KMS-11 (cell line): Measurements from ENCODE around the gene PLN.

ENCODE experiments used
- H2AFZ ChIP-seq: fragments of 200-600 bp; sonication (generic); 2 replicates; pipeline ENCODE4 v1.6.1; 2016; ENCODE audit warnings: antibody characterized with exemption, mixed run types, low read depth
- H3K27ac ChIP-seq: fragments of 200-600 bp; sonication (generic); 2 replicates; pipeline ENCODE4 v1.6.1; 2016; ENCODE audit warnings: mild to moderate bottlenecking, mixed run types
- H3K27me3 ChIP-seq: fragments of 200-600 bp; sonication (generic); 2 replicates; pipeline ENCODE4 v1.6.1; 2017; ENCODE audit warnings: mild to moderate bottlenecking, low read depth, mixed run types, moderate library complexity; ENCODE audit not compliant: insufficient read depth
- H3K36me3 ChIP-seq: fragments of 200-600 bp; sonication (generic); 2 replicates; pipeline ENCODE4 v1.6.1; 2017; ENCODE audit warnings: mild to moderate bottlenecking, mixed run types; ENCODE audit not compliant: insufficient read depth
- H3K4me1 ChIP-seq: fragments of 200-600 bp; sonication (generic); 2 replicates; pipeline ENCODE4 v1.6.1; 2016; ENCODE audit warnings: mild to moderate bottlenecking, low read depth, mixed run types; ENCODE audit not compliant: poor library complexity, severe bottlenecking
- H3K4me2 ChIP-seq: fragments of 200-600 bp; sonication (generic); 2 replicates; pipeline ENCODE4 v1.7.0; 2016; ENCODE audit warnings: mild to moderate bottlenecking, mixed run types
- H3K4me3 ChIP-seq: fragments of 200-600 bp; sonication (generic); IDR thresholded peaks from 2 replicates; pipeline ENCODE4 v1.6.1; 2017; ENCODE audit warnings: low read depth, low read length, mixed read lengths; ENCODE audit not compliant: insufficient read depth
- H3K79me2 ChIP-seq: fragments of 200-600 bp; sonication (generic); 2 replicates; pipeline ENCODE4 v1.6.1; 2016; ENCODE audit warnings: low read depth, mixed run types; ENCODE audit not compliant: insufficient read depth
- H3K9ac ChIP-seq: fragments of 200-600 bp; sonication (generic); 2 replicates; pipeline ENCODE4 v1.6.1; 2016; ENCODE audit warnings: mild to moderate bottlenecking, mixed run types
- H4K20me1 ChIP-seq: fragments of 200-600 bp; sonication (generic); 2 replicates; pipeline ENCODE4 v1.6.1; 2016; ENCODE audit warnings: mild to moderate bottlenecking, mixed run types; ENCODE audit not compliant: insufficient read depth
- TF ChIP-seq, protein P1 (sequence below): fragments of 200-600 bp; sonication (generic); conservative IDR thresholded peaks from 2 replicates; pipeline ENCODE4 v1.6.1; 2017; ENCODE audit warnings: low read depth, mild to moderate bottlenecking, antibody characterized with exemption, low read length, moderate library complexity, mixed read lengths

PLN gene

GRCh38 chr6:118522422-118522821 is 25.7 kb upstream of the PLN start:
- TF ChIP-seq, protein P1, sequence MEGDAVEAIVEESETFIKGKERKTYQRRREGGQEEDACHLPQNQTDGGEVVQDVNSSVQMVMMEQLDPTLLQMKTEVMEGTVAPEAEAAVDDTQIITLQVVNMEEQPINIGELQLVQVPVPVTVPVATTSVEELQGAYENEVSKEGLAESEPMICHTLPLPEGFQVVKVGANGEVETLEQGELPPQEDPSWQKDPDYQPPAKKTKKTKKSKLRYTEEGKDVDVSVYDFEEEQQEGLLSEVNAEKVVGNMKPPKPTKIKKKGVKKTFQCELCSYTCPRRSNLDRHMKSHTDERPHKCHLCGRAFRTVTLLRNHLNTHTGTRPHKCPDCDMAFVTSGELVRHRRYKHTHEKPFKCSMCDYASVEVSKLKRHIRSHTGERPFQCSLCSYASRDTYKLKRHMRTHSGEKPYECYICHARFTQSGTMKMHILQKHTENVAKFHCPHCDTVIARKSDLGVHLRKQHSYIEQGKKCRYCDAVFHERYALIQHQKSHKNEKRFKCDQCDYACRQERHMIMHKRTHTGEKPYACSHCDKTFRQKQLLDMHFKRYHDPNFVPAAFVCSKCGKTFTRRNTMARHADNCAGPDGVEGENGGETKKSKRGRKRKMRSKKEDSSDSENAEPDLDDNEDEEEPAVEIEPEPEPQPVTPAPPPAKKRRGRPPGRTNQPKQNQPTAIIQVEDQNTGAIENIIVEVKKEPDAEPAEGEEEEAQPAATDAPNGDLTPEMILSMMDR = no peak
- Histone ChIP-seq H3K4me2 (no peak overlapping the region), H3K4me1 (no peaks in the 10 kb centered on the region), H2AFZ (no peak overlapping the region), H3K27ac (no peak overlapping the region), H3K79me2 (no peaks in the 10 kb centered on the region), H3K27me3 (no peaks in the 10 kb centered on the region), H3K36me3 (no peaks in the 10 kb centered on the region), H3K9ac (no peak overlapping the region), H3K4me3 (no peak overlapping the region), H4K20me1 (no peaks in the 10 kb centered on the region)

GRCh38 chr6:118523216-118523615 is 24.9 kb upstream of the PLN start:
- TF ChIP-seq, protein P1 = no peak
- H3K27ac ChIP-seq = no peak overlapping the region
- no peak overlapping the region for H2AFZ ChIP-seq
- H3K4me2 ChIP-seq = no peak overlapping the region
- H3K4me3 ChIP-seq = no peak overlapping the region
- H3K36me3 ChIP-seq = no peaks in the 10 kb centered on the region
- no peaks in the 10 kb centered on the region for H4K20me1 ChIP-seq
- no peaks in the 10 kb centered on the region for H3K79me2 ChIP-seq
- H3K27me3 ChIP-seq = no peaks in the 10 kb centered on the region
- no peak overlapping the region for H3K9ac ChIP-seq
- no peaks in the 10 kb centered on the region for H3K4me1 ChIP-seq

GRCh38 chr6:118524686-118525085 is 23.4 kb upstream of the PLN start:
- H3K27me3 ChIP-seq = no peaks in the 10 kb centered on the region
- TF ChIP-seq, protein P1 = no peak
- H3K9ac ChIP-seq = no peak overlapping the region
- no peak overlapping the region for H3K4me3 ChIP-seq
- H3K36me3 ChIP-seq = no peaks in the 10 kb centered on the region
- no peak overlapping the region for H3K4me2 ChIP-seq
- H3K79me2 ChIP-seq = no peaks in the 10 kb centered on the region
- no peaks in the 10 kb centered on the region for H3K4me1 ChIP-seq
- H3K27ac ChIP-seq = no peak overlapping the region
- no peaks in the 10 kb centered on the region for H4K20me1 ChIP-seq
- H2AFZ ChIP-seq = no peak overlapping the region

- Histone ChIP-seq H3K27ac (no peak overlapping the region), H3K9ac (no peak overlapping the region), H3K4me2 (no peak overlapping the region), H3K4me3 (no peak overlapping the region), H3K79me2 (no peaks in the 10 kb centered on the region), H3K27me3 (no peaks in the 10 kb centered on the region), H2AFZ (no peak overlapping the region), H3K4me1 (no peaks in the 10 kb centered on the region), H3K36me3 (no peaks in the 10 kb centered on the region), H4K20me1 (no peaks in the 10 kb centered on the region)
- TF ChIP-seq, protein P1 = no peak
These were observed 21.9 kb upstream of the PLN start for GRCh38 chr6:118525913-118526780.
